LNCaP clone FGC (cell line): ENCODE data around the gene UBE2K.

Experiments used
- DNase-seq: peaks from one replicate; pipeline ENCODE4 v3.0.0-alpha.2; 2011; ENCODE audit warnings: low read depth
- H3K4me3 ChIP-seq: 2 replicates; pipeline ENCODE4 v1.5.1; 2011; ENCODE audit warnings: mild to moderate bottlenecking, low read depth, low read length, control low read depth
- CTCF ChIP-seq: IDR thresholded peaks from 2 replicates; pipeline ENCODE4 v1.5.1; 2012; ENCODE audit warnings: mild to moderate bottlenecking; ENCODE audit not compliant: control insufficient read depth, insufficient read depth; ENCODE audit errors: extremely low read depth

The UBE2K gene

GRCh38 chr4:39657465-39657864 is 40.5 kb upstream of the UBE2K start:
- no peak overlapping the region for H3K4me3 ChIP-seq
- TF ChIP-seq CTCF = no peak
- no peak for DNase-seq

- no peak for DNase-seq
- 0 out of 2 replicates have a peak, but pooled peaks have one; percentile 17 for TF ChIP-seq CTCF
- H3K4me3 ChIP-seq = no peak overlapping the region
Observed at GRCh38 chr4:39658756-39659155, 39.2 kb upstream of the UBE2K start.

- no peak for DNase-seq
- no peak for TF ChIP-seq CTCF
- no peak overlapping the region for H3K4me3 ChIP-seq
Observed at GRCh38 chr4:39660045-39660444, 37.9 kb upstream of the UBE2K start.

- DNase-seq = no peak
- TF ChIP-seq CTCF = no peak
- no peak overlapping the region for H3K4me3 ChIP-seq
Observed at GRCh38 chr4:39660757-39661156, 37.2 kb upstream of the UBE2K start.

GRCh38 chr4:39662683-39663082 is 35.3 kb upstream of the UBE2K start:
- no peak for DNase-seq
- TF ChIP-seq CTCF = no peak
- H3K4me3 ChIP-seq = no peak overlapping the region

- no peak overlapping the region for H3K4me3 ChIP-seq
- no peak for TF ChIP-seq CTCF
- no peak for DNase-seq
Observed at GRCh38 chr4:39664828-39665731, 32.9 kb upstream of the UBE2K start.

- no peak overlapping the region for H3K4me3 ChIP-seq
- TF ChIP-seq CTCF = no peak
Observed at GRCh38 chr4:39667706-39668105, 30.2 kb upstream of the UBE2K start.

More at GRCh38 chr4:39667706-39668105, 30.2 kb upstream of the UBE2K start:
- no peak for DNase-seq
